RWPE1 (cell line): ENCODE measurements around the gene PDYN.

Experiments used
- CTCF ChIA-PET: fragments of 350-600 bp; sonication (Branson Sonifier 250); formaldehyde crosslinking; extraction: SDS; loops from one replicate; lab custom pipeline; 2021; lab: Yijun Ruan, JAX
- POLR2A ChIA-PET: fragments of 400-600 bp; formaldehyde crosslinking; extraction: SDS; loops from one replicate; lab custom pipeline; 2020; ENCODE audit warnings: antibody characterized with exemption; ENCODE audit not compliant: low non-redundant PET; lab: Yijun Ruan, JAX
- DNase-seq: peaks from one replicate; pipeline ENCODE4 v3.0.0; 2012; ENCODE audit warnings: low spot score
- H3K27ac ChIP-seq: fragments of 450-650 bp; 2 replicates; pipeline ENCODE4 v1.5.1; 2017
- TF ChIP-seq, protein P1 (sequence below): fragments of 450-650 bp; conservative IDR thresholded peaks from 2 replicates; pipeline ENCODE4 v1.5.1; 2017; ENCODE audit warnings: low read depth, mild to moderate bottlenecking

PDYN gene

DNA sequence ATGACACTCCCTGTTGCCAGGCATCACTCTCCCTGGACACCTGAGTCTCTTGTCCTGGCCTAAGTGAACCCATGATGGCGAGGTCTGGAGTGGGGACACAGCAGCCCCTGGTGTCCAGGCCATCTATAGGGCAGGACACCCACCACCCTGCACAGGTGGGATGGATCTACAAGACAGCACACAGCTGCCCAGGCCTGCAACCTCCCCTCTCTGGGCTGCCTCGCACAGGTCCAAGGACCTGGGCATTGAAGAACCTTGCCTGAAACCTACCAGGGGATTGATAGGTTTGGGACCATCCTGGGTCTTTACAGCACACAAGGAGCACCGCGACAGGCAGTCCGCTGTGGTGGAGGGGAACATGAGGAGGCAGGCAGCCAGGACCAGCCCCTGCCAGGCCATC is 11.2 kb downstream of the PDYN start:
- CTCF ChIA-PET, result no interaction called here
- no peak overlapping the region for H3K27ac ChIP-seq
- TF ChIP-seq, protein P1, sequence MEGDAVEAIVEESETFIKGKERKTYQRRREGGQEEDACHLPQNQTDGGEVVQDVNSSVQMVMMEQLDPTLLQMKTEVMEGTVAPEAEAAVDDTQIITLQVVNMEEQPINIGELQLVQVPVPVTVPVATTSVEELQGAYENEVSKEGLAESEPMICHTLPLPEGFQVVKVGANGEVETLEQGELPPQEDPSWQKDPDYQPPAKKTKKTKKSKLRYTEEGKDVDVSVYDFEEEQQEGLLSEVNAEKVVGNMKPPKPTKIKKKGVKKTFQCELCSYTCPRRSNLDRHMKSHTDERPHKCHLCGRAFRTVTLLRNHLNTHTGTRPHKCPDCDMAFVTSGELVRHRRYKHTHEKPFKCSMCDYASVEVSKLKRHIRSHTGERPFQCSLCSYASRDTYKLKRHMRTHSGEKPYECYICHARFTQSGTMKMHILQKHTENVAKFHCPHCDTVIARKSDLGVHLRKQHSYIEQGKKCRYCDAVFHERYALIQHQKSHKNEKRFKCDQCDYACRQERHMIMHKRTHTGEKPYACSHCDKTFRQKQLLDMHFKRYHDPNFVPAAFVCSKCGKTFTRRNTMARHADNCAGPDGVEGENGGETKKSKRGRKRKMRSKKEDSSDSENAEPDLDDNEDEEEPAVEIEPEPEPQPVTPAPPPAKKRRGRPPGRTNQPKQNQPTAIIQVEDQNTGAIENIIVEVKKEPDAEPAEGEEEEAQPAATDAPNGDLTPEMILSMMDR, result no peak
- POLR2A ChIA-PET, result no interaction called here
- no peak for DNase-seq

DNA sequence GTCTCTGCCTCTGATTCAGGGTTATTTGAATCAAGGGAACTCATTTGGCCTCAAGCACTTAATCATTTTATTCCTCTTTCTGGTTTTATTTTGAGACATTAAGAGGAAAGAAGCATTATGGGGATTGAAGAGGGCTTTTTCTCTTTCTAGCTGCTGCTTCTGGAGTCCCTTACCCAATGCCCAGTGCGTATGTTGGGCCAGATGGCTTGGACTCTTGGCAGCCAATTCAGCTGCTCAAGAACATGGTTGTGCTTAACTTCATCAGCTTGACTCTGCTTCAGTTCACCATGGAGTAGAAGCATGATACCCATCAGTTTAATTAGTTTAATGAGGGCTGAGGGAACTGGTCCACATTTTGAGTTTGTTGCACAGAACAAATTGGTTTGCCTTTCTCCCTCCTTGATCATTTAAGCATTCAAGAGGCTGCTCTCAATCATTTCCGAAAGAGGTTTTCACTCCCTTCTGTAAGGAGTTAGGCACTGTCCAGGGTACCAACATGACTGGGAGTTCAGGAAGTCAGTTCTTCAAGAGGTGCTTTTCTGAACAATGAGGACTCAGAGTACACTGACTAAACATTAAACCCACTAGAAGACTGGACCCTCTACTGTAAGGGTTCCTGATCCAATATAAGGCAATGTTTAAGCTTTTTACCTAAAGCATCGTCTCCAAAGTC is 14.6 kb downstream of the PDYN start:
- no peak overlapping the region for H3K27ac ChIP-seq
- ChIA-PET POLR2A (no interaction called here), CTCF (interaction anchor here (0.6 kb wide), 1 partner anchor 32 kb away, joined by 4 read pairs; no protein-coding TSS in a partner anchor)
- TF ChIP-seq, protein P1, result no peak
- DNase-seq, result no peak

DNA sequence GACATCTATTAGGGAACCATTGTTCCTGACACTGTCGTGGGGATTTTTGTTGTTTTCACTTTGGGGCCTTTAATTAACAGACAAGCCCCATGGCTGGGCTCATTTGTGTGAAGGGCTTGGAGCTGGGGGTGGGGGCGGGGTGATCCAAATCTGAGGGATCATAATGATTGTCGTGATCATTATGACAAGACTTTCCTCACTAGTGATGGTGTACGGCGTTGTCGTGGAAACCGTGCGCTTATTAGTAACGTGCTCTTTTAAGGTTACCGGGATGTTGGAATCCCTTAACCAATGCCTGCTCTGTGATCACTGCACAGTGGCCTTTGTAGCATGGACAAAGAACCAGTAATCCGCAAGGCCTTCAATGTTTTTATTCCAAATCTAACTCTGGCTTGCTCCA is 18.6 kb downstream of the PDYN start:
- ChIA-PET POLR2A (no interaction called here), CTCF (no interaction called here)
- no peak for DNase-seq
- TF ChIP-seq, protein P1, result no peak
- no peak overlapping the region for H3K27ac ChIP-seq

DNA sequence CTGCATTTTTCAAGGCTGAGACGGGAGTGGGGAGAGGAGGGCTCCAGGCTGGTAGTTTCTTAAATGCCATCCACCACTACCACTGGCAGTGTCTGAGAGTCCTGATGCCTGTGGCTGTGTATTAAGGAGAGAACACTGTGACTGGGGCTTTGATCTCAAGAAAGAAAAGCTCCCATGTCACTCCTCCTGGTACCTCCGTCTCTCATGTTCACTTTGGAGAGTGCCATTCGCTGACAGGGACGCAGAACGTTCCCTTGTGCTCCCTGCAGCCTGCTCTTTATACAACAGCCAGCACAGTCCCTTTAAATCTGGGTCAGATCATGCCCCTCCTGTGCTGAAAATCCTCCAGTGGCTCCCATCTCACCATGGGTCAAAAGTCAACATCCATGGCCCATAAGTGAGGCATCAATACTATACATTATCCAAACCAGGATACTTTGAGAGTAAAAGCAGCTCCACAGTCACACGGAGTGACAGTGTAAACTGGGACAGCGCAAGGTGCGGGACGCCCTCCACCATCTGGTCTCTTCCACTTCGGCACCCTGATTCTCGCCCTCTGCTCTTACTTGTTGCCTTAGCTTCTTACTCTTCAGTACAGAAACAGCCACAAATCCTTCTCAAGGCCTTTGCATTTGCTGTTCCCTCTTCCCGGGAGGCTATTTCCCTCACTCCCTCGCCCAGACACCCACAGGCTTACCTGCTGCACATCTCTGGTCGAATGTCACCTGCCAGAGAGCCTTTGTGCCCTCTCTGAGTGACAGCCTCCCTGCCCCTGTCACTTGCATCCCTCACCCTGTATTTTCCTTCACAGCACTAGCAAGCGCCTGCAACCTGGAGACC is 20.0 kb downstream of the PDYN start:
- ChIA-PET CTCF (no interaction called here), POLR2A (no interaction called here)
- TF ChIP-seq, protein P1, result no peak
- DNase-seq, result no peak
- H3K27ac ChIP-seq, result no peak overlapping the region

DNA sequence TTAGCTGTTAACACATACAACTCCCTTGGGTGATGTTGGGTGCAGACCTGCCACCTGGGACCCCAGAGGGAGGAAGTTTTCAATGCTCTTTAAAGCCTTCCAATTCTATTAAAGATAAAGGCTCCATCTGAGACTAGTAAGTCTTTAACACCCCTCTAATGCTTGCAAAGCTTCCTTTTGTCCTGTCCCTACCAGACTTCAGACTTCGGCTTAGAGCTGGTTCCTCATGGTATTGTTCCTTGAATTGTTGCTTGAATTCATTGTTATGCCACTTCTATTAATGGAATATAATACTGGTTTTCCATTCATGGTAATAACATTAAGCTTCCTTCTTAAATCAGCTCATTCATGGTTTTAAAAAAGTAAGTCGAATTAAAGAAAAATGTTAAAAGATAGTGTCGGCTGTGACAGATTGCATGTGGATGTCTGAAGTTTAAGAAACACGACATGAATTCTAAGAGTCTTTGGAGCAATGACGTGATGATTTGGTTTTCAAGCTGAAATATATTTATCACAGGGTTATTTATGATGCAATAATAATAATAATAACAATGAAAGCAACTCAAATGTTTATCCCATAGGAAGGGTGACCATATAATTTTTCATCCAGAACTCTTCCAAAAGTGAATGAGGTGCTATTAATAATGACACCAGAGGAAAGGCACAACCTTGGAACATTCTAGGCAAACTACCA is 21.8 kb downstream of the PDYN start:
- ChIA-PET POLR2A (no interaction called here), CTCF (interaction anchor here (0.7 to 1.3 kb wide), 2 partner anchors 160 to 200 kb away, joined by 3 read pairs; no protein-coding TSS in a partner anchor)

More for the DNA sequence above, 21.8 kb downstream of the PDYN start:
- DNase-seq, result no peak
- H3K27ac ChIP-seq, result no peak overlapping the region
- TF ChIP-seq, protein P1, result no peak
